SK-N-SH (cell line): ENCODE data around the gene ADAP1. TPM values are rescaled to one million over a fixed set of nuclear protein-coding genes. Genes with fewer than 3 reads are reported as not detected.
A peak's percentile ranks its signal among the peaks of the same experiment; 100 is the strongest.

Experiments
- CTCF ChIA-PET: fragments of 300-600, 350-600 bp; formaldehyde crosslinking; extraction: SDS; loops from one replicate; lab custom pipeline; 2021; lab: Yijun Ruan, JAX
- POLR2A ChIA-PET: fragments of 350-600 bp; sonication (Branson Sonifier 250); formaldehyde crosslinking; extraction: SDS; loops from one replicate; lab custom pipeline; 2020; ENCODE audit warnings: antibody characterized with exemption, inconsistent platforms; lab: Yijun Ruan, JAX
- DNase-seq: peaks from one replicate; pipeline ENCODE4 v3.0.0; 2012
- H2AFZ ChIP-seq: fragments of 200-600 bp; sonication (generic); 2 replicates; pipeline ENCODE4 v1.8.1; 2016; ENCODE audit warnings: antibody characterized with exemption, mild to moderate bottlenecking, low read depth
- H3F3A ChIP-seq: fragments of 200-600 bp; sonication (generic); replicated peaks from 2 replicates; pipeline ENCODE3; 2016; ENCODE audit warnings: antibody characterized with exemption, mild to moderate bottlenecking; ENCODE audit not compliant: insufficient read depth
- H3K27ac ChIP-seq, 2 experiments: fragments of 200-500 bp in 1 of 2; fragments of 200-600 bp in 1 of 2; sonication (Bioruptor generic) in 1 of 2; sonication (generic), shearing (Covaris generic) in 1 of 2; 2 replicates each; pipeline versions ENCODE4 v1.5.1 to v1.6.1; 2014 to 2016; ENCODE audit warnings: low read depth in 2 of 2, inconsistent platforms in 1 of 2, low read length in 1 of 2, mild to moderate bottlenecking in 1 of 2, mixed read lengths in 1 of 2
- H3K27me3 ChIP-seq: fragments of 200-600 bp; sonication (generic), shearing (Covaris generic); 2 replicates; pipeline ENCODE4 v1.6.1; 2016; ENCODE audit warnings: mixed run types; ENCODE audit not compliant: insufficient read depth
- H3K36me3 ChIP-seq, 2 experiments: fragments of 200-500 bp in 1 of 2; fragments of 200-600 bp in 1 of 2; sonication (Bioruptor generic) in 1 of 2; sonication (generic) in 1 of 2; replicated peaks in 1 of 2; 2 replicates each; pipeline versions ENCODE3 to v1.5.1; 2014 to 2016; ENCODE audit warnings: low read length in 1 of 2, mild to moderate bottlenecking in 1 of 2; ENCODE audit not compliant: insufficient read depth in 2 of 2, control insufficient read depth in 1 of 2
- H3K4me1 ChIP-seq, 2 experiments: fragments of 200-500 bp in 1 of 2; fragments of 200-600 bp in 1 of 2; sonication (Bioruptor generic) in 1 of 2; sonication (generic), shearing (Covaris generic) in 1 of 2; 2 replicates each; pipeline versions ENCODE4 v1.5.1 to v1.6.1; 2014 to 2016; ENCODE audit warnings: low read depth in 1 of 2, low read length in 1 of 2, mixed run types in 1 of 2; ENCODE audit not compliant: insufficient read depth in 2 of 2, control insufficient read depth in 1 of 2
- H3K4me2 ChIP-seq: fragments of 200-600 bp; sonication (generic), shearing (Covaris generic); 2 replicates; pipeline ENCODE4 v1.6.1; 2017; ENCODE audit warnings: mixed run types
- H3K4me3 ChIP-seq, 2 experiments: fragments of 200-500 bp in 1 of 2; fragments of 200-600 bp in 1 of 2; sonication (Bioruptor generic) in 1 of 2; sonication (generic), shearing (Covaris generic) in 1 of 2; 2 replicates each; pipeline versions ENCODE4 v1.5.1 to v1.8.1; 2014 to 2016; ENCODE audit warnings: low read depth in 2 of 2, inconsistent platforms in 1 of 2, low read length in 1 of 2, mild to moderate bottlenecking in 1 of 2, mixed read lengths in 1 of 2, moderate library complexity in 1 of 2
- H3K79me2 ChIP-seq: fragments of 200-600 bp; sonication (generic); 2 replicates; pipeline ENCODE4 v1.8.1; 2017; ENCODE audit warnings: mild to moderate bottlenecking; ENCODE audit not compliant: insufficient read depth
- H3K9ac ChIP-seq: fragments of 200-600 bp; sonication (generic); 2 replicates; pipeline ENCODE4 v1.6.1; 2017; ENCODE audit warnings: mixed run types
- H3K9me2 ChIP-seq: fragments of 200-600 bp; sonication (generic); 2 replicates; pipeline ENCODE4 v1.6.1; 2017; ENCODE audit warnings: mixed run types
- H3K9me3 ChIP-seq: fragments of 200-600 bp; sonication (generic); 2 replicates; pipeline ENCODE4 v1.6.1; 2017; ENCODE audit warnings: mixed run types, mild to moderate bottlenecking, moderate library complexity
- H4K20me1 ChIP-seq: fragments of 200-600 bp; sonication (generic); 2 replicates; pipeline ENCODE4 v1.6.1; 2017; ENCODE audit warnings: mild to moderate bottlenecking, mixed run types; ENCODE audit not compliant: insufficient read depth
- FOXM1 ChIP-seq: IDR thresholded peaks from 2 replicates; pipeline ENCODE4 v1.4.0; 2012; ENCODE audit warnings: low read depth, mild to moderate bottlenecking
- GATA2 ChIP-seq: sonication (generic); formaldehyde crosslinking; IDR thresholded peaks from 2 replicates; pipeline ENCODE4 v1.5.0; 2020; ENCODE audit warnings: mild to moderate bottlenecking, missing genetic modification reagents
- MEF2A ChIP-seq: IDR thresholded peaks from 2 replicates; pipeline ENCODE4 v1.4.0; 2012; ENCODE audit warnings: low read depth, borderline replicate concordance
- MXI1 ChIP-seq: IDR thresholded peaks from 2 replicates; pipeline ENCODE4 v1.6.1; 2012; ENCODE audit warnings: mild to moderate bottlenecking, low read depth, low read length, improper control_type of control experiment
- NFIC ChIP-seq: IDR thresholded peaks from 2 replicates; pipeline ENCODE4 v1.4.0; 2012; ENCODE audit warnings: borderline replicate concordance
- NRF1 ChIP-seq: IDR thresholded peaks from 2 replicates; pipeline ENCODE4 v1.6.1; 2012; ENCODE audit warnings: low read depth, mild to moderate bottlenecking, low read length
- POLR2AphosphoS5 ChIP-seq: IDR thresholded peaks from 2 replicates; pipeline ENCODE4 v1.6.1; 2012; ENCODE audit warnings: low read depth, low read length
- RAD21 ChIP-seq: IDR thresholded peaks from 2 replicates; pipeline ENCODE4 v1.6.1; 2012; ENCODE audit warnings: mild to moderate bottlenecking, low read length
- RCOR1 ChIP-seq: fragments of 150-350 bp; IDR thresholded peaks from 2 replicates; pipeline ENCODE4 v1.6.1; 2017; ENCODE audit warnings: antibody characterized with exemption, low read length
- RFX5 ChIP-seq: IDR thresholded peaks from 2 replicates; pipeline ENCODE4 v1.6.1; 2012; ENCODE audit warnings: mild to moderate bottlenecking, improper control_type of control experiment, low read length
- RXRA ChIP-seq: IDR thresholded peaks from 2 replicates; pipeline ENCODE4 v1.4.0; 2012; ENCODE audit warnings: low read depth, mild to moderate bottlenecking, borderline replicate concordance
- SMC3 ChIP-seq: IDR thresholded peaks from 2 replicates; pipeline ENCODE4 v1.6.1; 2012; ENCODE audit warnings: low read depth, low read length, improper control_type of control experiment
- WGBS: methylation state at CpG from one replicate; pipeline ENCODE4 v1.1.6; 2017; ENCODE audit warnings: low lambda C conversion rate; 5-methylcytosine and 5-hydroxymethylcytosine counted together
- polyA plus RNA-seq, 3 experiments: library from polyadenylated mRNA; depleted of rRNA; stranded (reverse); fragments of >200 nt; gene quantifications; 2 replicates each; pipeline ENCODE4 v1.2.3, GENCODE V29; 2012
- TF ChIP-seq, protein P1 (sequence below): IDR thresholded peaks from 2 replicates; pipeline ENCODE4 v1.4.0; 2012; ENCODE audit warnings: low read depth
- TF ChIP-seq, protein P2 (sequence below): fragments of 150-350 bp; IDR thresholded peaks from 2 replicates; pipeline ENCODE4 v1.6.1; 2017; ENCODE audit warnings: antibody characterized with exemption, low read length, low read depth, borderline replicate concordance
- TF ChIP-seq, protein P3 (sequence below): IDR thresholded peaks from 2 replicates; pipeline ENCODE4 v1.4.0; 2012; ENCODE audit warnings: low read depth, borderline replicate concordance

The ADAP1 gene
- polyA plus RNA-seq, 1 of the 3 experiments (the other 2 are of a cell fraction) = 3.2 TPM

DNA sequence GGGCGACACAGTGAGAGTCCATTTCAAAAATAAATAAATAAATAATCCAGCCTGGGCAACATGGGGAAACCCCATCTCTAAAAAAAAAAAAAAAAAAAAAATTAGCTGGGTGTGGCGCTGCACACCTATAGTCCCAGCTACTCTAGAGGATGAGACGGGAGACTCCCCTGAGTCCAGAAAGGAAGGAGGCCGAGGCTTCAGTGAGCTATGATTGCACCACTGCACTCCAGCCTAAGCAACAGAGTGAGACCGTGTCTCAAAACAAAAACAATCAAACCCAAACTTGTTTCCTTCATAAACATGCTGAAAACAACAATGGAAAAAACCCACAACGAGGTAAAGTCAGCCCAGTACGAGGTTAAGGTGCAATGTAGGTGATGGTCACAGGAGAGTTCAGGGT lies 19.7 kb upstream of the ADAP1 start (continued):
- no peak for TF ChIP-seq RAD21

DNA sequence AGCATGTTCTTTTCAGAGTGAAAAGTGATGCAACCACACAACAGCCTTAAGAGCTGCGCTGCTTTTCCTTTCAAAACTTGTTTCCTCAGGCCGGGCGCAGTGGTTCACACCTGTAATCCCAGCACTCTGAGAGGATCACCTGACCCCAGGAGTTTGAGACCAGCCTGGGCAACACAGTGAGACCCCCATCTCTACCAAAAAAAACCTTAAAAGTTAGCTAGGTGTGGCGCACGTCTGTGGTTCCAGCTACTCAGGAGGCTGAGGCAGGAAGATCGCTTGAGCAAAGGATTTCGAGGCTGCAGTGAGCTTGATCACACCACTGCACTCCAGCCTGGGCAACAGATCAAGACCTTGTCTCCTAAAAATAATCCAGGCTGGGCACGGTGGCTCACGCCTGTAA lies 18.8 kb upstream of the ADAP1 start:
- Histone ChIP-seq H3F3A (peaks cover 7% of the 10 kb centered on the region), H4K20me1 (peaks cover 52% of the 10 kb centered on the region), H2AFZ (no peak overlapping the region), H3K4me1 (peaks cover 6 to 12% of the 10 kb centered on the region in 2 experiments; a peak in 2 of 4 replicates), H3K79me2 (peaks cover 68% of the 10 kb centered on the region), H3K27me3 (no peaks in the 10 kb centered on the region), H3K27ac (no peak overlapping the region), H3K9ac (no peak overlapping the region), H3K9me3 (no peaks in the 10 kb centered on the region), H3K36me3 (peaks cover 33 to 37% of the 10 kb centered on the region in 2 experiments), H3K4me3 (no peak overlapping the region; a peak in 1 of 4 replicates), H3K4me2 (peak overlapping the region; percentile 88), H3K9me2 (no peaks in the 10 kb centered on the region)
- TF ChIP-seq SMC3 = no peak
- TF ChIP-seq NRF1 = no peak
- TF ChIP-seq MEF2A = no peak
- no peak for TF ChIP-seq GATA2 (CRISPR knock-in tag)
- no peak for TF ChIP-seq NFIC
- no peak for TF ChIP-seq FOXM1
- no peak for TF ChIP-seq MXI1
- no peak for TF ChIP-seq RCOR1
- TF ChIP-seq, protein P1, sequence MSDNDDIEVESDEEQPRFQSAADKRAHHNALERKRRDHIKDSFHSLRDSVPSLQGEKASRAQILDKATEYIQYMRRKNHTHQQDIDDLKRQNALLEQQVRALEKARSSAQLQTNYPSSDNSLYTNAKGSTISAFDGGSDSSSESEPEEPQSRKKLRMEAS = no peak
- TF ChIP-seq RXRA = no peak
- TF ChIP-seq, protein P2, sequence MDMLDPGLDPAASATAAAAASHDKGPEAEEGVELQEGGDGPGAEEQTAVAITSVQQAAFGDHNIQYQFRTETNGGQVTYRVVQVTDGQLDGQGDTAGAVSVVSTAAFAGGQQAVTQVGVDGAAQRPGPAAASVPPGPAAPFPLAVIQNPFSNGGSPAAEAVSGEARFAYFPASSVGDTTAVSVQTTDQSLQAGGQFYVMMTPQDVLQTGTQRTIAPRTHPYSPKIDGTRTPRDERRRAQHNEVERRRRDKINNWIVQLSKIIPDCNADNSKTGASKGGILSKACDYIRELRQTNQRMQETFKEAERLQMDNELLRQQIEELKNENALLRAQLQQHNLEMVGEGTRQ = no peak
- TF ChIP-seq, protein P3, sequence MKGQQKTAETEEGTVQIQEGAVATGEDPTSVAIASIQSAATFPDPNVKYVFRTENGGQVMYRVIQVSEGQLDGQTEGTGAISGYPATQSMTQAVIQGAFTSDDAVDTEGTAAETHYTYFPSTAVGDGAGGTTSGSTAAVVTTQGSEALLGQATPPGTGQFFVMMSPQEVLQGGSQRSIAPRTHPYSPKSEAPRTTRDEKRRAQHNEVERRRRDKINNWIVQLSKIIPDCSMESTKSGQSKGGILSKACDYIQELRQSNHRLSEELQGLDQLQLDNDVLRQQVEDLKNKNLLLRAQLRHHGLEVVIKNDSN = no peak
- 97% methylated on average over 9 of the region's 9 CpGs for WGBS
- POLR2A ChIA-PET = interaction anchor here (1.4 kb wide), 1 partner anchor 9 kb away, joined by 4 read pairs; no protein-coding TSS in a partner anchor
- CTCF ChIA-PET = interaction anchor here (0.8 to 8.4 kb wide), 12 partner anchors 9 to 459 kb away, joined by 3 to 134 read pairs (median 6); no protein-coding TSS in a partner anchor
- DNase-seq = no peak

DNA sequence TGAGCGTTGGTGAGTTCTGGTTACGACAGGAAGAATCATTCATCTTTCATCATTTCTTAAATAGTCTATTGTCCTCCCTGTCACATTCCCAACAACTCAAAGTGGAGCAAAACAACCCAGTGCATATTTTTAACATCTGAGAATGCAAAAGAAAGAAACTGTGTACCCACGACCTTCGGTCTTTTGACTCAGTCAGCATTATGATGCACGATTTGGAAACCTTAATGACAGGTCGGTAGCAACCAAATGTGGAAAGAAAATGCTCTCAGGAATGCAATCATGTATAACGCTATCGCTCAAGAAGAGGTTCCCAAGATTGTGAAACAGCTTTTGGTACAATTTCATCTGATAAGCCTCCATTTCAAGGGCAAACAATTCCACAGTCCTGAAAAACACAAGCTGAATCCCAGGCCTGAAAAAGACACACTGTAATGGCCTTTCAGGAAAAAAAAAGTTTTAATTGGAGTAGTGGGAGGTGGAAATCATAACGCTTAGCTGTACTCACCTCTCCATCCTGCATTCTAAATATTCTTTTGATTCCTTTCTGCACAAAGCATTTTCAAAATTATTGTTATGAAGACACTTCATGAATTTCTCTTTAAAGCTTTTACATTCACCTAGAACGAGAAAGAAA lies 18.3 kb upstream of the ADAP1 start:
- H3K9ac ChIP-seq = no peak overlapping the region
- no peak overlapping the region; a peak in 1 of 4 replicates for H3K4me3 ChIP-seq
- H3K27me3 ChIP-seq = no peaks in the 10 kb centered on the region
- H3K9me2 ChIP-seq = no peaks in the 10 kb centered on the region
- peak overlapping the region; percentile 88; the same call in 1 of the 2 replicates for H3K4me2 ChIP-seq
- WGBS = 91% methylated on average over 10 of the region's 10 CpGs
- peaks cover 68% of the 10 kb centered on the region for H3K79me2 ChIP-seq
- no peak overlapping the region for H3K27ac ChIP-seq
- ChIA-PET CTCF (interaction anchor here (0.8 to 8.4 kb wide), 13 partner anchors 8 to 460 kb away, joined by 3 to 134 read pairs (median 4); partner anchors contain the start of gene GPR146), POLR2A (interaction anchor here (1.3 to 1.4 kb wide), 2 partner anchors 8 to 205 kb away, joined by 4 to 5 read pairs; no protein-coding TSS in a partner anchor)
- H3F3A ChIP-seq = peaks cover 7% of the 10 kb centered on the region
- H3K9me3 ChIP-seq = no peaks in the 10 kb centered on the region
- H4K20me1 ChIP-seq = peaks cover 52% of the 10 kb centered on the region
- DNase-seq = no peak
- H3K36me3 ChIP-seq = peaks cover 34 to 42% of the 10 kb centered on the region in 2 experiments
- H3K4me1 ChIP-seq = peaks cover 6 to 12% of the 10 kb centered on the region in 2 experiments; a peak in 2 of 4 replicates
- H2AFZ ChIP-seq = no peak overlapping the region
- TF ChIP-seq POLR2AphosphoS5 = no peak
- no peak for TF ChIP-seq RFX5
- no peak for TF ChIP-seq NRF1
- no peak for TF ChIP-seq NFIC
